Fibroblast of lung (primary cell): ENCODE data around the gene COLGALT1. TPM values are rescaled to one million over a fixed set of nuclear protein-coding genes. Genes with fewer than 3 reads are reported as not detected.

ENCODE experiments used
- DNase-seq, 2 donors: peaks; one replicate each; pipeline versions ENCODE4 v3.0.0 to v3.0.0-alpha.2; 2010; ENCODE audit warnings: low read depth in 2 of 2
- H2AFZ ChIP-seq: 2 replicates; pipeline ENCODE4 v1.5.1; 2012; ENCODE audit warnings: low read length, control low read depth, inconsistent platforms
- H3K27ac ChIP-seq: 2 replicates; pipeline ENCODE4 v1.5.1; 2011; ENCODE audit warnings: low read length, control low read depth; ENCODE audit not compliant: insufficient read depth
- H3K27me3 ChIP-seq: 2 replicates; pipeline ENCODE4 v1.5.1; 2011; ENCODE audit warnings: mild to moderate bottlenecking, low read length; ENCODE audit not compliant: control insufficient read depth, insufficient read depth
- H3K36me3 ChIP-seq: 2 replicates; pipeline ENCODE4 v1.5.1; 2011; ENCODE audit warnings: low read length; ENCODE audit not compliant: control insufficient read depth, insufficient read depth
- H3K4me1 ChIP-seq: 2 replicates; pipeline ENCODE4 v1.5.1; 2011; ENCODE audit warnings: low read length; ENCODE audit not compliant: control insufficient read depth, insufficient read depth; ENCODE audit errors: extremely low read depth
- H3K4me2 ChIP-seq: 2 replicates; pipeline ENCODE4 v1.5.1; 2011; ENCODE audit warnings: low read length, control low read depth; ENCODE audit not compliant: insufficient read depth; ENCODE audit errors: extremely low read depth
- H3K4me3 ChIP-seq, 4 experiments: fragments of 200-600 bp in 1 of 4; sonication (generic) in 1 of 4; replicated peaks in 1 of 4; 2 replicates each; pipeline ENCODE4 v1.5.1; 2011 to 2016; ENCODE audit warnings: low read length in 4 of 4, low read depth in 3 of 4, mild to moderate bottlenecking in 3 of 4, control low read depth in 2 of 4, inconsistent platforms in 1 of 4, mixed read lengths in 1 of 4; ENCODE audit not compliant: insufficient read depth in 1 of 4; ENCODE audit errors: control extremely low read depth in 1 of 4
- H3K79me2 ChIP-seq: 2 replicates; pipeline ENCODE4 v1.5.1; 2012; ENCODE audit warnings: mild to moderate bottlenecking, low read length, inconsistent platforms; ENCODE audit not compliant: control insufficient read depth, insufficient read depth
- H3K9ac ChIP-seq: 2 replicates; pipeline ENCODE4 v1.5.1; 2011; ENCODE audit warnings: mild to moderate bottlenecking, low read length, control low read depth; ENCODE audit not compliant: insufficient read depth
- H3K9me3 ChIP-seq: 2 replicates; pipeline ENCODE4 v1.5.1; 2012; ENCODE audit warnings: low read depth, low read length; ENCODE audit not compliant: control insufficient read depth, insufficient read depth
- H4K20me1 ChIP-seq: 2 replicates; pipeline ENCODE4 v1.5.1; 2011; ENCODE audit warnings: low read length; ENCODE audit not compliant: control insufficient read depth, insufficient read depth; ENCODE audit errors: extremely low read depth
- EZH2 ChIP-seq: IDR thresholded peaks from 2 replicates; pipeline ENCODE4 v1.5.1; 2012; ENCODE audit warnings: low read length, control low read depth, mild to moderate bottlenecking; ENCODE audit errors: missing control alignments
- polyA plus RNA-seq, 2 donors: library from polyadenylated mRNA; depleted of rRNA in 1 of 2; stranded (reverse) in 1 of 2; unstranded in 1 of 2; fragments of >200 nt; gene quantifications; 2 replicates each; pipeline ENCODE4 v1.2.1, GENCODE V29; 2011 to 2012; ENCODE audit warnings: missing spikeins in 1 of 2
- total RNA-seq: library from RNA; depleted of rRNA; stranded (reverse); fragments of >200 nt; gene quantifications from 2 replicates; pipeline ENCODE4 v1.2.1, GENCODE V29; 2014
- TF ChIP-seq, protein P1 (sequence below), 2 donors: IDR thresholded peaks in 1 of 2; conservative IDR thresholded peaks in 1 of 2; 1 replicate in 1 of 2; 2 replicates in 1 of 2; pipeline ENCODE4 v1.5.1; 2011 to 2012; ENCODE audit warnings: low read length in 2 of 2, control low read depth in 1 of 2, inconsistent platforms in 1 of 2, low read depth in 1 of 2, mild to moderate bottlenecking in 1 of 2

COLGALT1 gene
- total and polyA plus RNA-seq, 2 donors (not counting 1 experiment from before 2014, with no cell fraction given): 96.9 to 103 TPM

DNA sequence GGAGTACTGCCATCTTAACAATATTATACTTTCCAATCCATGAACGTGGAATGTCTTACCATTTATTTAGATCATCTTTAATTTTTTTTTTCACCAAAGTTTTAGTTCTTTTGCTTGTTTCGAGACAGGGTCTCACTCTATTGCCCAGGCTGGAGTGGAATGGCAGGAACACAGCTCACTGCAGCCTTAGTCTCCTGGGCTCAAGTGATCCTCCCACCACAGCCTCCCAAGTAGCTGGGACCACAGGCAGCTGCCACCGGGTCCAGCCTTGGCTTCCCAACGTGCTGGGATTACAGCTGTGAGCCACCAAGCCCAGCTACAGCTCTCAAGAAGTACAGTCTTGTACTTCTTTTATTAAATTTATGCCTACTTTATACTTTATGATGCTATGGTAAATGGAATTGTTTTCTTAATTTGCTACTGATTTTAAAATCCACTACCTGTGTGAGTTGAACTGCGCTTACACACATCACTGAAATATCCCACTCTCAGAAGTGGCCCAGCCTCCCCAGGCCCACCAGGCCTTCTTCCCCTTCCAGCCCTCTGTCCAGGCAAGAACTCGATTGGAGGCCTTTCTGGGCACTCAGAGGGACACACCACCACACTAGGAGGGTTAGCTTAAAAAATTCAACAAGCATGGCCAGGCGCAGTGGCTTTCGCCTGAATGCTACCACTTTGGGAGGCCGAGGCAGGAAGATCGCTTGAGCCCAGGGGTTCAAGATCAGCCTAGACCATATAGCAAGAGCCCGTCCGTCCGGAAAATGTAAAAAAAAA is 45.0 kb upstream of the COLGALT1 start:
- H3K4me3 ChIP-seq: peak overlapping the region; percentile 77 to 86 (median 81)
- no peaks in the 10 kb centered on the region for H3K9me3 ChIP-seq
- H3K27ac ChIP-seq: peak overlapping the region; percentile 96
- peaks cover 33% of the 10 kb centered on the region for H3K79me2 ChIP-seq
- H3K27me3 ChIP-seq: no peaks in the 10 kb centered on the region
- TF ChIP-seq, protein P1, sequence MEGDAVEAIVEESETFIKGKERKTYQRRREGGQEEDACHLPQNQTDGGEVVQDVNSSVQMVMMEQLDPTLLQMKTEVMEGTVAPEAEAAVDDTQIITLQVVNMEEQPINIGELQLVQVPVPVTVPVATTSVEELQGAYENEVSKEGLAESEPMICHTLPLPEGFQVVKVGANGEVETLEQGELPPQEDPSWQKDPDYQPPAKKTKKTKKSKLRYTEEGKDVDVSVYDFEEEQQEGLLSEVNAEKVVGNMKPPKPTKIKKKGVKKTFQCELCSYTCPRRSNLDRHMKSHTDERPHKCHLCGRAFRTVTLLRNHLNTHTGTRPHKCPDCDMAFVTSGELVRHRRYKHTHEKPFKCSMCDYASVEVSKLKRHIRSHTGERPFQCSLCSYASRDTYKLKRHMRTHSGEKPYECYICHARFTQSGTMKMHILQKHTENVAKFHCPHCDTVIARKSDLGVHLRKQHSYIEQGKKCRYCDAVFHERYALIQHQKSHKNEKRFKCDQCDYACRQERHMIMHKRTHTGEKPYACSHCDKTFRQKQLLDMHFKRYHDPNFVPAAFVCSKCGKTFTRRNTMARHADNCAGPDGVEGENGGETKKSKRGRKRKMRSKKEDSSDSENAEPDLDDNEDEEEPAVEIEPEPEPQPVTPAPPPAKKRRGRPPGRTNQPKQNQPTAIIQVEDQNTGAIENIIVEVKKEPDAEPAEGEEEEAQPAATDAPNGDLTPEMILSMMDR (conservative IDR thresholded peaks at IDR 0.05 in 1 of 2, IDR thresholded peaks at IDR 0.05 in 1 of 2; ENCODE audit: low read depth in 1 of 2, low read length in 2 of 2): no peak
- no peak for TF ChIP-seq EZH2
- DNase-seq: peak; percentile 17 to 24
- H2AFZ ChIP-seq: no peak overlapping the region
- H3K36me3 ChIP-seq: peaks cover 2% of the 10 kb centered on the region
- no peaks in the 10 kb centered on the region for H4K20me1 ChIP-seq
- peak overlapping the region; percentile 56 for H3K9ac ChIP-seq
- peaks cover 2% of the 10 kb centered on the region for H3K4me1 ChIP-seq
- H3K4me2 ChIP-seq: peak overlapping the region; percentile 59

DNA sequence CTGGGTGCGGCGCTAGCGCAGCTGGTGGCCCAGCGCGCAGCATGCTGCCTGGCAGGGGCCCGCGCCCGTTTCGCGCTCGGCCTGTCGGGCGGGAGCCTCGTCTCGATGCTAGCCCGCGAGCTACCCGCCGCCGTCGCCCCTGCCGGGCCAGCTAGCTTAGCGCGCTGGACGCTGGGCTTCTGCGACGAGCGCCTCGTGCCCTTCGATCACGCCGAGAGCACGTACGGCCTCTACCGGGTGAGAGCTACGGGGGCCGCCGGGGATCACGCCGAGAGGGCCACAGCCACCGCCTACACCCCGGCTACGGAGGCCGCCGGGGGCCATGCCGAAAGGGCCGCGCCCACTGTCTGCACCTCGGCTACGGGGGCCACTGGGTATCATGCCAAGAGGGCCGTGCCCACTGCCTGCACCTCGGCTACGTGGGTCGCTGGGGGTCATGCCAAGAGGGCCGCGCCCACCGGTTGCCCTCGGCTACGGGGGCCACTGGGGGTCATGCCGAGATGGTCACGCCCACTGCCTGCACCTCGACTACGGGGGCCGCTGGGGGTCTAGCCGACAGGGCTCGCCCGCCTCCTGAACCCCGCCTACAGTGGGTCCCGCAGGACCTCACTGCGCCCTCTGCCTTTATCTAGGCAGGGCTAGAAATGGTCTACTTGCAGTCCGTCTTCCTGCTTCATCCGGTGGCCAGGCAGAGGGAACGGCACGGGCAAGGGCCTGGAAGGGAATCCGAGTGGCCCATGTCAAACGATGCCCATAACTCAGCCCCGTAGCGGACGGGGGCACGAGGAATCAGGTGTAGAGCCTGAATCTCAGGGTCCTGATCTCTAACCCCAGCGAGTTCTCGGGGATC is 43.5 kb upstream of the COLGALT1 start:
- peaks cover 2% of the 10 kb centered on the region for H3K4me1 ChIP-seq
- peak overlapping the region; percentile 75 for H2AFZ ChIP-seq
- H3K4me3 ChIP-seq: peak overlapping the region; percentile 77 to 86 (median 81)
- peak; percentile 84 to 91 for DNase-seq
- H3K4me2 ChIP-seq: peak overlapping the region; percentile 92
- H3K9me3 ChIP-seq: no peaks in the 10 kb centered on the region
- peak overlapping the region; percentile 98 for H3K9ac ChIP-seq
- H4K20me1 ChIP-seq: no peaks in the 10 kb centered on the region
- no peaks in the 10 kb centered on the region for H3K27me3 ChIP-seq
- peaks cover 7% of the 10 kb centered on the region for H3K36me3 ChIP-seq
- no peak for TF ChIP-seq EZH2
- TF ChIP-seq, protein P1 (conservative IDR thresholded peaks at IDR 0.05 in 1 of 2, IDR thresholded peaks at IDR 0.05 in 1 of 2; ENCODE audit: low read depth in 1 of 2, low read length in 2 of 2): peak in 1 of 2 donors; percentile 17
- peak overlapping the region; percentile 96 for H3K27ac ChIP-seq
- H3K79me2 ChIP-seq: peaks cover 28% of the 10 kb centered on the region

GRCh38 chr19:17512574-17512939 is 42.9 kb upstream of the COLGALT1 start:
- H3K4me3 ChIP-seq: peak overlapping the region; percentile 77 to 86 (median 81)
- TF ChIP-seq, protein P1 (conservative IDR thresholded peaks at IDR 0.05 in 1 of 2, IDR thresholded peaks at IDR 0.05 in 1 of 2; ENCODE audit: low read depth in 1 of 2, low read length in 2 of 2): no peak
- TF ChIP-seq EZH2: no peak
- H3K9ac ChIP-seq: peak overlapping the region; percentile 98
- peak overlapping the region; percentile 38 for H2AFZ ChIP-seq
- H3K4me2 ChIP-seq: peak overlapping the region; percentile 92
- H3K27ac ChIP-seq: peak overlapping the region; percentile 96
- no peaks in the 10 kb centered on the region for H4K20me1 ChIP-seq
- H3K79me2 ChIP-seq: peaks cover 27% of the 10 kb centered on the region
- peaks cover under 1% of the 10 kb centered on the region for H3K4me1 ChIP-seq
- H3K27me3 ChIP-seq: no peaks in the 10 kb centered on the region
- no peak for DNase-seq
- H3K36me3 ChIP-seq: peaks cover 12% of the 10 kb centered on the region
- H3K9me3 ChIP-seq: peaks cover 2% of the 10 kb centered on the region
